ENCODE results near the gene ENPP3.

The ENPP3 gene

DNA sequence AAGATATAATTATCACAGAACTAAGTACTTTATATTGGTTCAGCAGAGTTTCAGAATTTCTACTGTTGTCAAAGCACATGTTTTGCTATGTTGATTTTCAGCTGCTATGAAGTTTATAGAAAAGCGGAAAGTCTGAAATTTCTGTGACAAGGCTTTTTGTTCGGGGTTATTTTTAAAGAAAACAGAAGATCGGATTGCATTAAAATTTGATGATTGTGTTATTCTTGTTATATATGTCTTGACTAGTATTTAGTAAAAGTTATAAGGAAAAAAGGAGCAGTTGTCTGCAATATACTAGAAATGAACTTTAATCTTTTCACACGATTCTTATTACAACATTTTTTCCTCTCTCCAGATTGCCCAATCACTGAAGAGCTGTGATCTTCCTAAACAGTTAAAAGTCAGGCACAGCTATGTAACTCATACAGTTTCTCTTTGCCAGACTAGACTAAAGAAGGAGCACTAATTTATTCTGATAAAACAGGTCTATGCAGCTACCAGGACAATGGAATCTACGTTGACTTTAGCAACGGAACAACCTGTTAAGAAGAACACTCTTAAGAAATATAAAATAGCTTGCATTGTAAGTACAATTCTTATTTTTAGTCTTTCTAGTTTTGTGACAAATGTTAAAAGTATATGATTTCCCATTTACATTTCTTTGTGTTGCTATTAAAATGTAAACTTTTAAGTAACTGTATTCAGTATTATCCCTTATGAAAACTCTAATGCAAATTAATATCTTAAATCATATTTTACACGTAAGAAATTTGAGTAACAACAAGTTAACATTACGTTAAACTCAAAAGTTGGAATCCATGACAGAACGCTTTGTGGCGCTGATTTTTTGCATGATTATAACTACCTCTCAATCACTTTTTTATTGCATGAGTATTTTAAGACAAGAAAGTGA is at the start of gene ENPP3:
Gene ENPP3 (plus strand): TSS at position 423 of the 913 bp plus-strand sequence. CDS start 83 bp downstream, at position 506.
- no peak for DNase-seq

DNA sequence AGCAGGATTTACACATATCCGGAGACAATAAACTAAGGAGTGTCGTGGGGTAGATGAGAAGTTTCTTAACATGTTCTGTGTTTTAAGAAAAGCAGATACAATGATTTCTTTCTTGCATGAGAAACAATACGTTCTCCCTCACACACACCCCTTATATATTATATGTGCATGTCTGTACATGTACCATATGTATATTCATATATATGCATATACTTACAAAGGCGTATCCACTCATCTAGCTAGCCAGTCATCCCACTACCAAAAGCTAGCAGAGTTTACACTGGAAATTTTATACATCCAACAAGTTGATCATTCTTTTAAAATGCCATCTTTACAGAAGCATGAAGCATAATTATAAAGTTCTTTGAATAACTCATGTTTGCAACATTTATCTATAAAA is 49.2 kb upstream of the ENPP3 start:
- DNase-seq: no peak

GRCh38 chr6:131588643-131589042 is 48.5 kb upstream of the ENPP3 start:
- DNase-seq: no peak

DNA sequence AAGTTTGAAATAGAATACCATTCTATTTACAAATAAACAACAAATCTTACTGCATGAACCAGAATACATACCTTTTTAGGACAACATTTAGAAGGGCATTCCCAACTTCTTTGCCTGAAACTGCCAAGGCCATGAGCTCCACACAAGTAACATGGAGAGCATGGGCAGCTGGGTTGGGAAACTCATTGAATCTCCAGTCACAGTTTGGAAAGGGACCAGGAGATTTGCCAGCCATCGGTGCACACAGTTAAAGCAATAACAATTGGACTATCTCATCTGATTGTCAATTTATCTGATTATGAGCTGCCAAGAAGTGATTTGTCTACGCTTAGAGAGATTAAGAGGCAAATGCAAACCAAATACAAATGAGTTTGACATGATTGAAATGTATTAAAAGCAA is 44.2 kb upstream of the ENPP3 start:
- no peak for DNase-seq

DNA sequence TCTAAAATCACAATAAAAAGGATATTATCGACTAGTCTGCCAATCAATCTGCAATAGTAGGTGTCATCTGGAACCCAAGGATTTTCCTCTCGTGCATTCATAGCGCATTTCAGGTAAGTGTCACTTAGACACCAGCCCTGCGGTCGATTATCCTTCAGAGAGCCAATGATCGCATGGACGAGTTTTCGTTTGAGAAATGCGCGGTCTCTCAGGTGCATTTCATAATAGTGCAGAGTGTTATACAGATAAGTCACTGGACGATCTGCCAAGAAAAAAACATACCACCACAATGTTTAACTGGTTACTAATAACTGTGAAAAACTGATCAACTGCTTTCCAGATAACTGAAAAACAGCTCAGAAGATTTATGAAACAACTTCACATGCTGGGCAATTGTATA is 43.0 kb upstream of the ENPP3 start:
- DNase-seq: no peak

- DNase-seq: no peak
These were observed 39.7 kb upstream of the ENPP3 start for GRCh38 chr6:131597446-131597845.

- no peak for DNase-seq
These were observed 36.4 kb upstream of the ENPP3 start for GRCh38 chr6:131600716-131601115.

- DNase-seq: peak; percentile 3
These were observed 34.3 kb upstream of the ENPP3 start for GRCh38 chr6:131602781-131603312.

DNA sequence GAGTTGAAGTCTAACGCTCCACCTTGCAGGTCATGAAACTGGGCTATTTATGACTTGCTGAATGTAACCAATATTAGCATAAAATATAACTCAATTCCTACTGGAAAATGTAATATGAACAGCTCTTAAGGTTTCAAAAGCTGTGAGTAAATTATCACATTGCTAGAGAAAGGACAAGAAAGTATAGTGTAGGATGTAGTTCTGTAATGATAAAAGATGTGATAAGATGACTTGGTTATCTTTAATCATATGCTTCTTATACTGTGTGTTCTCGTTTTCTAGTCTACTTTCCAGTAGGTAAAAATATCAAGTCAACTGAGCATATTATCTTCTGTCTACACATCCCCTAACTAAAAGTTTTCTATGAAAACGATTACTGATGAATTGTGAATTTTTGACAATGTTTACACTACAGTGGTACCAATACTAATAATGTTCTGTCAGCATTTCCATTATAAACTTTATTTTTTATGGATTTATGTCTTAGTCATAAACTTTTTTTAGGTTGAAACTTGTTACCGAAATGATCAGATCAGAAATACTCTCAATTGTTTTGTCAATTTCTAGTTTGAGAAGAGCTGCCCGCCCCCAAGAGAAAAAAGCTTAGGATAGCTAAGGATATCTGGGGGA is 23.7 kb upstream of the ENPP3 start:
- DNase-seq: no peak

GRCh38 chr6:131615275-131615674 is 21.8 kb upstream of the ENPP3 start:
- DNase-seq: no peak

- peak; percentile 94 for DNase-seq
These were observed 9.1 kb upstream of the ENPP3 start, which contains the start of gene MED23 for GRCh38 chr6:131627724-131628682. MED23 (minus strand) TSS chr6:131628242; CDS start chr6:131628049, 193 bp downstream.

DNA sequence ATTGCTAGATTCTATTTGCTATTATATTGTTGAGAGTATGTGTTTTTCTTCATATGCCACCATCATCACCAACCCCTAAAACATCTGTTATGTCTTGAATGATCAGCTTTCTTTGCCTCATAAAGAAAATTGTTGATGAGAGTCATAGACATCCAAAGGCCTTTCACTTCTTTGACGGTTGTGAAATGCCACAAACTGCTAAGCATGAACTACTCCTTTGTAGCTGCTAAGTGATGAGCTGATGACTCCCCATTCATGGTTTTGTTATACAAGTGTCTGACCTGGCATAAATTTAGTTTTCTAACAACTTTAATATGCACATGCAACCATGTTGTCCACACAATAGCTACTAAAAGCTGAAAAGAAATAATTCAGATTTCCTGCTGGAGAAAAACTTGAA is 8.4 kb upstream of the ENPP3 start:
- no peak for DNase-seq

DNA sequence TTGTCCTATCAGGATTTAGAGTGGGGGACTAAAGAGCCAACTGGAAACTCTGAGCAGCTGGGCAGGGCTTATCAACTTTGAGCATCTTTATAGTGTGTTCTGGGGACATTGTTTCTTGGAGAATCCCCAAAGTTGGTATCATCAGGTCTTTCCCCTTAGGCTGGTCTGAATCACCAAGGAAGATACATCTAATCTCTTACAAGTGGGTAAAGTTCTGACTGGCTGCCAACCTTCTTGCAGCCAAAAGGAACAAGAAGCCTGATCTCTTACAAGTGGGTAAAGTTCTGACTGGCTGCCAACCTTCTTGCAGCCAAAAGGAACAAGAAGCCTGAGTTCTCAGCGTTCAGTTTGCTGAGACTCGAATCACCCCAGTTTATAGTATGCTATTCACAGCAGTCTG is 7.5 kb upstream of the ENPP3 start:
- peak; percentile 51 for DNase-seq

GRCh38 chr6:131631625-131632289 is 5.3 kb upstream of the ENPP3 start:
- DNase-seq: no peak

- no peak for DNase-seq
These were observed 1.4 kb upstream of the ENPP3 start for GRCh38 chr6:131635384-131636340.

DNA sequence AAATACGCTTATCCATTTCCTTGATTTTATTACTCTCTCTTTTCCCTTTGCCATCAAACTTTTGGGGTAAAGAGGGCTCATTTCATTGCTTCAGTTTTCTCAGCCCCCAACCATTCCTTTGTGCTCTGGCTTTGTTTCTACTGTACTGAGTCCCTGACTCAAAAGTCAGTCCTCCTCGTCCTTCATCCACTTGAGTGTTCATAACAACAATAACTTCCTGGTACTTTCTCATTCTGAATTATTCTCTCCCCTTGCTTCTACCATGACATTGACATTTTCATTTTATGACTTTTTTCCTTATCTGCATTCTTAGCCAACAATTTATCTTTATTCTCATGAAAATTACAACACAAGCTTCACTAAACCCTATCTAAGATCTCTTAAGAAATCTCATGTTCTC is 911 bp downstream of the ENPP3 start:
- DNase-seq: no peak

- no peak for DNase-seq
These were observed 3.0 kb downstream of the ENPP3 start for GRCh38 chr6:131640100-131640499.

- no peak for DNase-seq
These were observed 3.5 kb downstream of the ENPP3 start for GRCh38 chr6:131640576-131640975.

DNA sequence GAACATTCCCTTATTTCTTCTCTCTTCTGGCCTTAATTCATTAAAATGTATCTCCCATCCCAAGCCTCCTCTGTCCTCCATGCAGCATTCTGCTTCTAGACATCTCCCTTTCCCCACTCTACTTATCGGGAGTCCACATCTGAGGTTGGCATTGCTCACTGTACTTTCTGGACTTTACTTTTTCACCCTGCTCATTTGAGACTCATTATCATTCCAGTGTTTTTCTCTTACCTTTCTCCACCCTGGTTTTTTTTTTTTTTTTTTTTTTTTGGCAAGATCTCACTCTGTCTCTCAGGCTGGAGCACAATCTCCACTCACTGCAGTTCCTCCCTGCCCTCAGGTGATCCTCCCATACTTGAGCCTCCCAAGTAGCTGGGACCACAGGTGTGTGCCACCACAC is 4.5 kb downstream of the ENPP3 start:
- no peak for DNase-seq

DNA sequence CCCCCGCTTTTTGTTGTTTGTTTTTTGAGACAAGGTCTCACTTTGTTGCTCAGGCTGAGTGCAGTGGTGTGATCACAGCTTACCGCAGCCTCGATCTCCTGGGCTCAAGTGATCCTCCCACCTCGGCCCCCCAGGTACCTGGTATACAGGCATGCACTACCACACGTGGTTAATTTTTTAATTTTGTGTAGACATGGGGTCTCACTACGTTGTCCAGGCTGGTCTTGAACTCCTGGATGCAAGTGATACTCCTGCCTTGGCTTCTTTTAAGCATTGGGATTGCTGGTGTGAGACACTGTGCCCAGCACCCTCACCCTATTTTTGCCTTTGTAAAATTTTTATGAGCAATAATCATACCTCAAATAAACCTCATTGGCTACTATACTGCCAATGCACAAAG is 5.5 kb downstream of the ENPP3 start:
- DNase-seq: no peak

Measured in T1000 (cell line).